IMR-90 (cell line): ENCODE results near the gene TSKS. TPM values are rescaled to one million over a fixed set of nuclear protein-coding genes. Genes with fewer than 3 reads are reported as not detected.

Experiments
- ATAC-seq: fragments of 200-7000 bp; cut with Tn5 transposase; 2 replicates; pipeline ENCODE4 v1.9.1; 2020; ENCODE audit warnings: low read depth, mild to moderate bottlenecking, moderate library complexity
- BruUV-seq: library from RNA; stranded (reverse); fragments of 400-500 nt; replicated peaks from 2 replicates; lab custom pipeline; 2021; lab: Mats Ljungman, UMichigan
- CTCF ChIA-PET: fragments of 300-600 bp; formaldehyde crosslinking; extraction: SDS; loops from one replicate; lab custom pipeline; 2021; ENCODE audit warnings: antibody characterized with exemption; lab: Yijun Ruan, JAX
- POLR2A ChIA-PET: fragments of 300-600 bp; sonication (Branson Sonifier 250); formaldehyde crosslinking; loops from one replicate; lab custom pipeline; 2022; ENCODE audit warnings: antibody characterized with exemption; ENCODE audit not compliant: unreplicated experiment; lab: Charles Lee
- DNase-seq: peaks from one replicate; pipeline ENCODE4 v3.0.0; 2013
- H2AFZ ChIP-seq: replicated peaks from 2 replicates; pipeline ENCODE3; 2013; ENCODE audit warnings: low read length, mild to moderate bottlenecking; ENCODE audit not compliant: poor library complexity
- H2AK5ac ChIP-seq: 2 replicates; pipeline ENCODE4 v1.6.1; 2013; ENCODE audit warnings: low read depth, low read length, inconsistent platforms
- H2AK9ac ChIP-seq: replicated peaks from 2 replicates; pipeline ENCODE3; 2013; ENCODE audit warnings: mild to moderate bottlenecking, low read depth, low read length, moderate library complexity; ENCODE audit not compliant: poor library complexity
- H2BK120ac ChIP-seq: 2 replicates; pipeline ENCODE4 v1.6.1; 2013; ENCODE audit warnings: low read depth, low read length, inconsistent platforms
- H2BK15ac ChIP-seq: 3 replicates; pipeline ENCODE4 v1.6.1; 2013; ENCODE audit warnings: low read depth, low read length, inconsistent platforms
- H2BK20ac ChIP-seq: 2 replicates; pipeline ENCODE4 v1.6.1; 2013; ENCODE audit warnings: low read depth, mild to moderate bottlenecking, inconsistent platforms, low read length, moderate library complexity
- H2BK5ac ChIP-seq: 2 replicates; pipeline ENCODE4 v1.6.1; 2013; ENCODE audit warnings: mild to moderate bottlenecking, low read depth, low read length, inconsistent platforms; ENCODE audit not compliant: poor library complexity, severe bottlenecking
- H3K14ac ChIP-seq: replicated peaks from 2 replicates; pipeline ENCODE4 v1.6.1; 2013; ENCODE audit warnings: low read depth, low read length, inconsistent platforms
- H3K18ac ChIP-seq: 2 replicates; pipeline ENCODE4 v1.6.1; 2013; ENCODE audit warnings: low read depth, low read length, control low read depth
- H3K23ac ChIP-seq: 2 replicates; pipeline ENCODE4 v1.6.1; 2013; ENCODE audit warnings: low read depth, low read length, inconsistent platforms
- H3K27ac ChIP-seq: 2 replicates; pipeline ENCODE4 v1.5.1; 2013; ENCODE audit warnings: mild to moderate bottlenecking, control low read depth, low read length; ENCODE audit not compliant: insufficient read depth
- H3K27me3 ChIP-seq: 2 replicates; pipeline ENCODE4 v1.6.1; 2013; ENCODE audit warnings: low read length; ENCODE audit not compliant: control insufficient read depth, insufficient read depth
- H3K36me3 ChIP-seq: 2 replicates; pipeline ENCODE4 v1.6.1; 2013; ENCODE audit warnings: low read length, mixed read lengths; ENCODE audit not compliant: control insufficient read depth, insufficient read depth
- H3K4ac ChIP-seq: 2 replicates; pipeline ENCODE4 v1.6.1; 2013; ENCODE audit warnings: low read depth, low read length, inconsistent platforms
- H3K4me1 ChIP-seq: 2 replicates; pipeline ENCODE4 v1.6.1; 2013; ENCODE audit warnings: low read length, mixed read lengths; ENCODE audit not compliant: control insufficient read depth, insufficient read depth
- H3K4me2 ChIP-seq: 2 replicates; pipeline ENCODE4 v1.6.1; 2013; ENCODE audit warnings: low read depth, mild to moderate bottlenecking, control low read depth, low read length, moderate library complexity
- H3K4me3 ChIP-seq: 2 replicates; pipeline ENCODE4 v1.5.1; 2013; ENCODE audit warnings: low read depth, mild to moderate bottlenecking, control low read depth, low read length, moderate library complexity; ENCODE audit not compliant: insufficient read depth
- H3K56ac ChIP-seq: 2 replicates; pipeline ENCODE4 v1.6.1; 2013; ENCODE audit warnings: low read length, inconsistent platforms; ENCODE audit not compliant: insufficient read depth; ENCODE audit errors: extremely low read depth
- H3K79me1 ChIP-seq, 2 experiments: 2 replicates each; pipeline ENCODE4 v1.6.1; 2013; ENCODE audit warnings: low read length in 2 of 2, inconsistent platforms in 1 of 2, low read depth in 1 of 2
- H3K9ac ChIP-seq: 2 replicates; pipeline ENCODE4 v1.6.1; 2013; ENCODE audit warnings: low read depth, low read length, control low read depth
- H3K9me1 ChIP-seq: 2 replicates; pipeline ENCODE4 v1.6.1; 2013; ENCODE audit warnings: low read length, inconsistent platforms; ENCODE audit not compliant: insufficient read depth
- H3K9me3 ChIP-seq: 2 replicates; pipeline ENCODE4 v1.6.1; 2013; ENCODE audit warnings: low read length; ENCODE audit not compliant: control insufficient read depth, insufficient read depth
- H4K20me1 ChIP-seq: 2 replicates; pipeline ENCODE4 v1.6.1; 2013; ENCODE audit warnings: low read length, inconsistent platforms; ENCODE audit not compliant: insufficient read depth
- H4K5ac ChIP-seq: 2 replicates; pipeline ENCODE4 v1.6.1; 2013; ENCODE audit warnings: mild to moderate bottlenecking, low read depth, low read length, control low read depth
- H4K8ac ChIP-seq, 2 experiments: 2 replicates each; pipeline ENCODE4 v1.6.1; 2013; ENCODE audit warnings: low read depth in 2 of 2, low read length in 2 of 2, control low read depth in 1 of 2, inconsistent platforms in 1 of 2
- H4K91ac ChIP-seq: 2 replicates; pipeline ENCODE4 v1.6.1; 2013; ENCODE audit warnings: low read depth, low read length, inconsistent platforms; ENCODE audit not compliant: insufficient read depth
- POLR2A ChIP-seq: IDR thresholded peaks from 2 replicates; pipeline ENCODE4 v1.6.1; 2012; ENCODE audit warnings: mild to moderate bottlenecking, low read depth, low read length
- RCOR1 ChIP-seq: IDR thresholded peaks from 2 replicates; pipeline ENCODE4 v1.6.1; 2012; ENCODE audit warnings: mild to moderate bottlenecking, low read length, improper control_type of control experiment; ENCODE audit not compliant: insufficient replicate concordance
- RFX5 ChIP-seq: IDR thresholded peaks from 2 replicates; pipeline ENCODE4 v1.8.0; 2012; ENCODE audit warnings: low read depth, mild to moderate bottlenecking, low read length, moderate library complexity
- WGBS, 2 experiments: methylation state at CpG; one replicate each; pipeline versions ENCODE4 v1.1.5 to v1.1.7; 2013; ENCODE audit warnings: missing lambda C conversion rate in 2 of 2; ENCODE audit not compliant: insufficient read length in 1 of 2; ENCODE audit errors: extremely low coverage in 2 of 2; 5-methylcytosine and 5-hydroxymethylcytosine counted together
- dilution Hi-C: fragments of 300-500 bp; cut with HindIII; formaldehyde crosslinking; loops from one replicate; pipeline ENCODE4 v1.14.3; 2018; ENCODE audit warnings: low sequenced_read_pairs; ENCODE audit not compliant: unreplicated experiment
- in situ Hi-C: fragments of 300-500 bp; cut with MboI; formaldehyde crosslinking; loops from 3 replicates; pipeline ENCODE4 v1.14.3; 2019; ENCODE audit warnings: low sequenced_read_pairs, inconsistent platforms, mixed read lengths
- intact Hi-C: fragments of 100-400 bp; cut with micrococcal nuclease; formaldehyde crosslinking; loops from 2 replicates; pipeline ENCODE4 v1.10.0; 2022
- polyA plus RNA-seq, 3 experiments: library from polyadenylated mRNA; depleted of rRNA; stranded (reverse); fragments of >200 nt; gene quantifications; 2 replicates each; pipeline ENCODE4 v1.2.3, GENCODE V29; 2012; ENCODE audit warnings: low replicate concordance in 1 of 3
- total RNA-seq: library from RNA; depleted of rRNA; stranded (reverse); fragments of >200 nt; gene quantifications from 2 replicates; pipeline ENCODE4 v1.2.3, GENCODE V29; 2012

TSKS gene
- total and polyA plus RNA-seq, 2 of the 4 experiments (the other 2 are of a cell fraction) = not detected

DNA sequence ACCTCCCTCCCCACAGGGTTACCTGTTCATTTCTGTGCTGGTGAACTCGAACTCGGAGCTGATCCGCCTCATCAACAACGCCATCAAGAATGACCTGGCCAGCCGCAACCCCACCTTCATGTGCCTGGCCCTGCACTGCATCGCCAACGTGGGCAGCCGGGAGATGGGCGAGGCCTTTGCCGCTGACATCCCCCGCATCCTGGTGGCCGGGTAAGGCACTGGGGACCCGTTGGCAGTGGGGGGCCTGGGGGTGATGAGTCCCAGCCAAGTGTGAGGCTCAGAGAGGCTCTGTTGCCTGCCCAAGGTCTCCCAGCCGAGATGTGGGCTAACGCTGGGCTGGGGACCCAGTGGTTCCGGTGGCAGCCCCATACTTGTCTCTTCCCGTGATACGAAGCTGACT is 19.4 kb upstream of the TSKS start:
- WGBS, 2 experiments = 98% methylated on average over 17 of the region's 18 CpGs; no CpG with 5 or more reads in 1 of the 2 experiments
- no peak for TF ChIP-seq RCOR1
- no peak for TF ChIP-seq RFX5
- TF ChIP-seq POLR2A = no peak
- Histone ChIP-seq H2AK9ac (no peak overlapping the region), H3K27ac (no peak overlapping the region), H3K79me1 (peaks cover 33 to 60% of the 10 kb centered on the region in 2 experiments), H2BK120ac (no peak overlapping the region), H2BK20ac (no peak overlapping the region), H3K9ac (no peak overlapping the region), H3K4ac (no peak overlapping the region), H2AK5ac (no peak overlapping the region), H3K36me3 (peaks cover 35% of the 10 kb centered on the region), H2BK5ac (no peak overlapping the region), H4K20me1 (peaks cover 19% of the 10 kb centered on the region), H2AFZ (no peak overlapping the region), H3K4me1 (peaks cover 5% of the 10 kb centered on the region), H3K9me3 (no peaks in the 10 kb centered on the region), H3K18ac (no peak overlapping the region), H4K8ac (no peak overlapping the region), H4K91ac (no peak overlapping the region), H2BK15ac (no peak overlapping the region), H3K4me2 (no peak overlapping the region), H4K5ac (no peak overlapping the region), H3K23ac (no peak overlapping the region), H3K9me1 (peaks cover 4% of the 10 kb centered on the region; the same call in 1 of the 2 replicates), H3K14ac (no peak overlapping the region), H3K4me3 (no peak overlapping the region), H3K27me3 (no peaks in the 10 kb centered on the region), H3K56ac (no peak overlapping the region)
- no TSS peak for BruUV-seq
- no peak for DNase-seq
- CTCF ChIA-PET = no interaction called here
- intact Hi-C loops (no loop called here), dilution Hi-C loops (no loop called here), in situ Hi-C loops (no loop called here)
- POLR2A ChIA-PET = no interaction called here
- no peak for ATAC-seq
